HFFc6 (cell line): ENCODE data around the gene DPEP3. TPM values are rescaled to one million over a fixed set of nuclear protein-coding genes. Genes with fewer than 3 reads are reported as not detected.

Source experiments
- DNase-seq: peaks from one replicate; pipeline ENCODE4 v3.0.0-alpha.2; 2018
- H3K27ac Mint-ChIP-seq: 2 replicates; pipeline ENCODE4 v1.8.0; 2020; ENCODE audit warnings: mild to moderate bottlenecking, mixed read lengths
- H3K27me3 Mint-ChIP-seq: 2 replicates; pipeline ENCODE4 v1.8.0; 2021; ENCODE audit warnings: mild to moderate bottlenecking, moderate library complexity, mixed read lengths; ENCODE audit not compliant: insufficient read depth
- H3K36me3 Mint-ChIP-seq: 2 replicates; pipeline ENCODE4 v1.8.0; 2021; ENCODE audit warnings: low read depth, mixed read lengths
- H3K4me1 Mint-ChIP-seq: 2 replicates; pipeline ENCODE4 v1.8.0; 2020; ENCODE audit warnings: low read depth, mixed read lengths
- H3K4me3 Mint-ChIP-seq: 2 replicates; pipeline ENCODE4 v1.8.0; 2020; ENCODE audit warnings: mild to moderate bottlenecking, moderate library complexity, mixed read lengths
- H3K9me3 Mint-ChIP-seq: 2 replicates; pipeline ENCODE4 v1.8.0; 2020; ENCODE audit warnings: mild to moderate bottlenecking, mixed read lengths
- total RNA-seq, 6 experiments: library from RNA; stranded (reverse); fragmentation: NEBNext Ultra II Directional; extraction: Animal tissue kit (Norgen Biotek cat#: 25700); gene quantifications; 2 replicates in 1 of 6; 3 replicates in 5 of 6; pipeline ENCODE4 v1.2.3, GENCODE V29; 2021
- TF ChIP-seq, protein P1 (sequence below): fragments of 200-600 bp; sonication (generic); IDR thresholded peaks from 2 replicates; pipeline ENCODE4 v1.5.0; 2021; ENCODE audit warnings: antibody characterized with exemption, mild to moderate bottlenecking

DPEP3 gene
- total RNA-seq, 6 experiments from 2014 or later = not detected

DNA sequence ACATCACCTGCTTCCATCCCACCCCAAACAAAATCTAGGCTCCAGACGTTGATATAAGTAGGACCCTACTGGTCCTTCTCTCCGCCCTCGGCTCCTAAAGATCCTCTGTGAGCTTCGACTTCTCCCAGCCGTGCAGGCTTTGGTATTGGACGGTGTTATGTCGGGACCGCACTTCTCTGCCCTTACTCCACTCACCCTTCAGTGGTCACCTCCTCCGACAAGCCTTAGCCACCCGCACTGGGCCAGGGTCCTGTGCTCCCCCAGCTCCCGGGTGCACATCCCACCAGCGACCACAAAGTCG, 45.2 kb downstream of the DPEP3 start:
- peaks cover 34% of the 10 kb centered on the region for H3K27me3 Mint-ChIP-seq
- TF ChIP-seq, protein P1, sequence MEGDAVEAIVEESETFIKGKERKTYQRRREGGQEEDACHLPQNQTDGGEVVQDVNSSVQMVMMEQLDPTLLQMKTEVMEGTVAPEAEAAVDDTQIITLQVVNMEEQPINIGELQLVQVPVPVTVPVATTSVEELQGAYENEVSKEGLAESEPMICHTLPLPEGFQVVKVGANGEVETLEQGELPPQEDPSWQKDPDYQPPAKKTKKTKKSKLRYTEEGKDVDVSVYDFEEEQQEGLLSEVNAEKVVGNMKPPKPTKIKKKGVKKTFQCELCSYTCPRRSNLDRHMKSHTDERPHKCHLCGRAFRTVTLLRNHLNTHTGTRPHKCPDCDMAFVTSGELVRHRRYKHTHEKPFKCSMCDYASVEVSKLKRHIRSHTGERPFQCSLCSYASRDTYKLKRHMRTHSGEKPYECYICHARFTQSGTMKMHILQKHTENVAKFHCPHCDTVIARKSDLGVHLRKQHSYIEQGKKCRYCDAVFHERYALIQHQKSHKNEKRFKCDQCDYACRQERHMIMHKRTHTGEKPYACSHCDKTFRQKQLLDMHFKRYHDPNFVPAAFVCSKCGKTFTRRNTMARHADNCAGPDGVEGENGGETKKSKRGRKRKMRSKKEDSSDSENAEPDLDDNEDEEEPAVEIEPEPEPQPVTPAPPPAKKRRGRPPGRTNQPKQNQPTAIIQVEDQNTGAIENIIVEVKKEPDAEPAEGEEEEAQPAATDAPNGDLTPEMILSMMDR = no peak
- no peak for DNase-seq
- H3K27ac Mint-ChIP-seq = peak overlapping the region; percentile 92
- H3K36me3 Mint-ChIP-seq = peaks cover 4% of the 10 kb centered on the region; the same call in 1 of the 2 replicates
- peak overlapping the region; percentile 99 for H3K4me3 Mint-ChIP-seq
- H3K4me1 Mint-ChIP-seq = peaks cover 29% of the 10 kb centered on the region
- H3K9me3 Mint-ChIP-seq = peaks cover 8% of the 10 kb centered on the region; the same call in 1 of the 2 replicates

- Mint-ChIP-seq H3K27me3 (peaks cover 30% of the 10 kb centered on the region), H3K4me1 (peaks cover 29% of the 10 kb centered on the region), H3K4me3 (peak overlapping the region; percentile 99), H3K36me3 (no peaks in the 10 kb centered on the region; the same call in 1 of the 2 replicates), H3K27ac (peak overlapping the region; percentile 92), H3K9me3 (peaks cover 8% of the 10 kb centered on the region; the same call in 1 of the 2 replicates)
- TF ChIP-seq, protein P1 = no peak
- no peak for DNase-seq
Observed at GRCh38 chr16:67934306-67935100, 45.8 kb downstream of the DPEP3 start.

DNA sequence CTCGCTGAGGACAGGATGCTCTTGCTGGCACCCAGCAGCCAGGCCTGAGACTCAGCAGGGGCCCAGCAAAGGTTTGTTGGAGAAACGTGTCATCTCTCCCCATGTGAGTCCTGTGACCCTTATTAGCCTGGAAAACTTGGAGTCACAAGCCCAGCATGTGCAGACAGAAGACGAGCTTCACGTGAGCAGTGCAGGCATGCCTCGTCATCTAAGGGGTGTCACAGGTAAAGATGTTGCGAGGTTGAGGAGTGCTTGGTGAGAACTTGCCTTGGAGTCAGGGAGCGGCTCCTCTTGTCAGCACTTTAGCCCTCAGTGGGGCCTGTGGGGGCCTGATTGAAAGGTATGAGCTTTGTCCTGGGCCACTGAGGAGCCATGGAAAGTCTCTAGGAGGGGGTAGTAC, 46.5 kb downstream of the DPEP3 start:
- H3K27ac Mint-ChIP-seq = peak overlapping the region; percentile 92
- no peaks in the 10 kb centered on the region; the same call in 1 of the 2 replicates for H3K36me3 Mint-ChIP-seq
- peaks cover 8% of the 10 kb centered on the region; the same call in 1 of the 2 replicates for H3K9me3 Mint-ChIP-seq
- peaks cover 30% of the 10 kb centered on the region for H3K27me3 Mint-ChIP-seq
- peaks cover 29% of the 10 kb centered on the region for H3K4me1 Mint-ChIP-seq
- DNase-seq = no peak
- 0 out of 2 replicates have a peak overlapping the region, but pooled peaks have one; percentile 99 for H3K4me3 Mint-ChIP-seq
- TF ChIP-seq, protein P1 = no peak

- Mint-ChIP-seq H3K27me3 (peaks cover 30% of the 10 kb centered on the region), H3K36me3 (no peaks in the 10 kb centered on the region), H3K27ac (no peak overlapping the region), H3K4me1 (peaks cover 28% of the 10 kb centered on the region), H3K4me3 (no peak overlapping the region), H3K9me3 (peaks cover 8% of the 10 kb centered on the region; the same call in 1 of the 2 replicates)
- DNase-seq = no peak
- TF ChIP-seq, protein P1 = no peak; the same call in 1 of the 2 replicates
Observed at GRCh38 chr16:67932462-67932840, 47.8 kb downstream of the DPEP3 start.

- no peak for DNase-seq
- Mint-ChIP-seq H3K4me3 (no peak within 1 kb of the TSS), H3K27ac (no peak within 1 kb of the TSS), H3K27me3 (peaks cover 27% of the 10 kb centered on the region), H3K4me1 (peaks cover 22% of the 10 kb centered on the region), H3K36me3 (no peaks in the 10 kb centered on the region), H3K9me3 (peaks cover 8% of the 10 kb centered on the region; the same call in 1 of the 2 replicates)
- TF ChIP-seq, protein P1 = peak; percentile 62
Observed at GRCh38 chr16:67931712-67932461, 48.4 kb downstream of the DPEP3 start, which contains the start of gene CTRL. Gene CTRL, minus strand, starts transcription at chr16:67931862. Its CDS starts 10 bp downstream, at chr16:67931852.
